NCI-H128 (cell line): ENCODE data around the gene PRR36.
A peak's percentile ranks its signal among the peaks of the same experiment; 100 is the strongest.

Experiments used
- DNase-seq: peaks from one replicate; lab custom pipeline; 2025; ENCODE audit not compliant: unreplicated experiment; lab: John Stamatoyannopoulos, UW

Gene PRR36

GRCh38 chr19:7848779-7849457 is 25.3 kb downstream of the PRR36 start:
- DNase-seq, result no peak

DNA sequence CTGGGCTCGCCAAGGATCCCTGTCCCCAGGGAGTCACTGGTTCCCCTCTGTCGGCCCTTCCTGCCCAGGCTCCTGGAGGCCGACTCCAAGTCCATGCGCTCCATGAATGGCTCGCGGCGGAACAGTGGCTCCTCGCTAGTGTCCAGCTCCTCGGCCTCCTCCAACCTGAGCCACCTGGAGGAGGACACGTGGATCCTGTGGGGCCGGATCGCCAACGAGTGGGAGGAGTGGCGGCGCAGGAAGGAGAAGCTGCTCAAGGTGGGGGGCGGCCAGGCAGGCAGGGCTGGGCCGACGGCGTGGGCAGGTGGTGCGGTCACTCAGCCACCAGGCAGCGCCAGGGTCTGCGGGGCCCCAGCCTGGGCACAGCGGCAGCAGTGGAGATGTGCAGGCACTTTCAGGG is 26.5 kb downstream of the PRR36 start:
- DNase-seq, result no peak

DNA sequence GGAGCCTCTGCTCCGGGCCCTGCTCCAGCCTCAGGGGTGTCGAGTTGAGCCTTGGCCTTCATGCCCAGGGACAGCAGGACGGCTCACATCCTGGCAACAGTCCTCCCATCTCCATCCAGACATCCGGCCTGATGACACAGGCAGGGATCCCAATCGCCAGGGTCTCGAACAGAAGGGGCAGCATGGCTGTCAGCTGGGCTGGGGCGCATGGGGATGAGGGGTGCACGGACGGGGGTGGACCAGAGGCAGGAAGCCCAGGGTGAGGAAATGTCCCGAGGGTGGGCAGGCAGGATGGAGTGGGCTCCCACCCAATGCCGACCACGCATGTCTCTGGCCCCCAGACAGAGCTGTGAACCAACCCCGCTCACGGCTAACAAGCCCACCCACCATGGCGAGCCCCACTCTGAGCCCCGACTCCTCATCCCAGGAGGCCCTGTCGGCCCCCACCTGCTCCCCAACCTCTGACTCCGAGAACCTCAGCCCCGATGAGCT is 28.0 kb downstream of the PRR36 start:
- DNase-seq, result no peak

DNA sequence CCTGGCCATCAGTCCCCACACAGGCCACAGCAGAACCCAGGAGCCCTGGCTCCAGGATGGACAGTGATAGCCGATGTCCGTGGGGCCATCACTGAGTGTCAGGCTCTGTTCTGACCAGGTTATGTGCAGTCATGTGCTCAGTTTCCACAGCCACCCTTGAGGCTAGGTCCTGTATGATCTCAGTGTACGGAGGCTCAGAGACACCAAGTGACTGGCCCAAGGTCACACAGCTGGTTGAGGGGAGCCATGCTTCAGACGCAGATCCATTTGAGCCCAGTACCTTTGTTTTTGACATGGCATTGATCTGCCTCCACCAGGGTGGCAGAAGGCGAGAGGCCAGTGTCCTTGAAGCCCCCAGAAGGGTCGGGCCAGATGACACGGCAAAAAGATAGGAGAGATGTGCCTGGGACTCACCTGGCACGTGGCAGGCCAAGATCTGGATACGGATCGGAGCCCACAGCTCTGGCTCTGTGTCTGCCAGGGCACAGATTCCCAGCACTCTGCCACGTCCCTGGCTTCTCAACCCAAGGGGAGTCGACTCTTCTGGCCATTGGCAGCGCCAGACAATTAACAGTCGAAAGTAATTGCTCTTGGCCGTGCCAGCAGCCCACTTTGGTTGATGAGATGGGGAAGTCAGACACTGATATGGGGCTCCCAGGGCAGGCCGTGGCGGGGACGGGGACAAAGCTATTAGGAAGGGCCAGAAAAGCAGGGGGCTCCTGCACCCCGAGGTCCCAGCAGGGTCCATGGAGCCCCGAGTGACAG is 28.6 kb downstream of the PRR36 start:
- no peak for DNase-seq

- no peak for DNase-seq
These were observed 29.2 kb downstream of the PRR36 start for GRCh38 chr19:7844951-7845350.

- no peak for DNase-seq
These were observed 29.8 kb downstream of the PRR36 start for GRCh38 chr19:7844405-7844804.

DNA sequence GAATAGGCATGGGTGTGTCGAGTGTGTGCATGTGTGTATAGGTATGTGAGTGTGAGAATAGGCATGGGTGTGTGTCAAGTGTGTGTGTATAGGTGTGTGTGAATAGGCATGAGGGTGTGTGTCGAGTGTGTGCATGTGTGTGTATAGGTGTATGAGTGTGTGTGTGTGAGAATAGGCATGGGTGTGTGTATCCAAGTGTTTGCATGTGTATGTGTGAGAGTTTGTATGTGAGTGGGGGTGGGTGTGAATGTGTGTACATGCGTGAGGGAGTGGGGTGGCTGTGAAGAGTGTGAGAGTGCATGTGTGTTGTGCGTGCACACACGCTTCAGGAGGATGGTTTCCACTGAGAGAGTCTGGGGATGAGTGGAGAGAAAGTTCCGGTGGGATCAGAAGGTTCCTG is 30.7 kb downstream of the PRR36 start:
- no peak for DNase-seq

- DNase-seq, result no peak
These were observed 31.4 kb downstream of the PRR36 start for GRCh38 chr19:7842661-7843294.

- no peak for DNase-seq
These were observed 32.2 kb downstream of the PRR36 start for GRCh38 chr19:7841751-7842660.

DNA sequence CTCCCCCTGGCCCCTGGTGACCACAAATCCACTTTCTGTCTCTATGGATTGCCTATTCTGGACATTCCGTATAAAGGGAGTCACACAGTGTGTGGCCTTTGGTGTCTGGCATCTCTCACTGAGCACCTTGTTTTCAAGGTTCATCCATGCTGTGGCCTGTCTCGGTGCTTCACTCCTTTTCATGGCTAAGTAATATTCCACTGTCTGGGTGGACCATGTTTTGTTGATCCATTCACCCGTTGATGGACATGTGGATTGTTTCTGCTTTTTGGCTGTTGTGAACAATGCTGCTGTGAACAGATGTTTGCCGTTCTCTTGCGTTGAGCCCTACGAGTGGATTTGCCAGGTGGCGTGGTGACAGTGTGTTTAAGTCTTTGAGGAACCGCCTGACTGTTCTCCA is 33.6 kb downstream of the PRR36 start:
- DNase-seq, result no peak

GRCh38 chr19:7839476-7839875 is 34.7 kb downstream of the PRR36 start:
- DNase-seq, result no peak

- no peak for DNase-seq
These were observed 40.7 kb downstream of the PRR36 start for GRCh38 chr19:7833225-7834099.

GRCh38 chr19:7832781-7833180 is 41.4 kb downstream of the PRR36 start:
- no peak for DNase-seq

DNA sequence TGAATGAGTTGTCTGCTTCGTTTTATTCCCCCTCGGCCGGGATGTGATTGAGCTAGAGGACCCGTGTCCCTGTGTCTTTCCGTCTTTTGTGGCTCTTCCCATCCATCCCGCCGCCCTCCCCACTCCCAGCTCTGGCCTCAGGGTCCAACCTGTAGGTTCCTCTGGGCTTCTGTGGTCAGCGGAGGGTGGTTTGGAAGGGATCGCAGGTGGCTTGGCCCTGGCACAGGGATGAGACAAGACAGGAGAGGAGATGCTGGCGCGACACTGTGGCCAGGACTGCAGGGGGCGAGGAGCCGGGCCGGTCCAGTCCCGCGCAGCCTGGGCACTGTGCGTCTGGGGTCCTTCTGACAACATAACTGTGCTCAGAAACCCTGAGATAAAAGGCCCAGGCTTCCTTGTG is 42.2 kb downstream of the PRR36 start:
- DNase-seq, result no peak

- DNase-seq, result no peak
These were observed 42.7 kb downstream of the PRR36 start for GRCh38 chr19:7831452-7831851.

DNA sequence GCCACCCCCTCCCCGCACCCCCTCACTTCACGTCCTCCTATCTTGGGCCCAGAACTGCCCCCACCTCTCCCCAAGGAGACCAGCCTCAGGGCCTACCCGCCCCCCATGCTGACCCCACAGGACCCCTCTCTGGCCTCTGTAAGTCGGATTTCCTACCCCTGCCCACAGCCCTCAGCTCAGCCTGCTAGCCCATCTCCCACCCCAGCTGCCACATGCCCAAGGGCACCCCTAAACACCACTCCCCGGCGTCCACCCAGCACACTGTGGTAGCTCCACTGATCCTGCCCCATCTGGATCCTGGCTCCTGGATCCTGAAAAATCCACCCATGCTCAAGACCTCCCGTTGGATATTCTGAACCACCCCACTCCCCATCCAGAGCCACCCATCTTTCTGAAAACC is 43.4 kb downstream of the PRR36 start:
- no peak for DNase-seq

DNA sequence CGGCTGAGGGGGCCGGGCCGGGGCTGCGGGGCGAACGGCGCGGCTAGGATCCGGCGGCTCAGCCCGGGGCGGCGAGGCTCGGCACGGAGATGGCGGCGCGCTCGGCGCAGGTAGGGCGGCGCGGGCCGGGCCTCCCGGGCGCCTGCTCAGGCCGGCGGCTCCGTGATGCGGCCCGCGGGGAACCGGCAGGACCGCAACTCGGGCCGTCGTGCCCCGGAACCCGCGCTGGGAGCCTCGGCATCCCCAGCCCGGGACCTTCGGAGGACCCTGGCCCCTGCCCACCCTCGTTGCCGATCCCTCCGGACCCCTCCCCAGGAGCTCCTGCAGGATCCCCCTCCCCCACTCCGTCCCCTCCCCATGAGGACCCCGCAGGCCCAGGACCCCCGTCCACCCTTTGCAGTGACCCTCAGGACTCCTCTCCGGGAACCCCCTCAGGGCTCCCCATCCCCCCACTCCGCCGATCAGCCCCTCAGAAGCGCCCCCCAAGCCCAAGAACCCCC is 43.9 kb downstream of the PRR36 start:
- no peak for DNase-seq

DNA sequence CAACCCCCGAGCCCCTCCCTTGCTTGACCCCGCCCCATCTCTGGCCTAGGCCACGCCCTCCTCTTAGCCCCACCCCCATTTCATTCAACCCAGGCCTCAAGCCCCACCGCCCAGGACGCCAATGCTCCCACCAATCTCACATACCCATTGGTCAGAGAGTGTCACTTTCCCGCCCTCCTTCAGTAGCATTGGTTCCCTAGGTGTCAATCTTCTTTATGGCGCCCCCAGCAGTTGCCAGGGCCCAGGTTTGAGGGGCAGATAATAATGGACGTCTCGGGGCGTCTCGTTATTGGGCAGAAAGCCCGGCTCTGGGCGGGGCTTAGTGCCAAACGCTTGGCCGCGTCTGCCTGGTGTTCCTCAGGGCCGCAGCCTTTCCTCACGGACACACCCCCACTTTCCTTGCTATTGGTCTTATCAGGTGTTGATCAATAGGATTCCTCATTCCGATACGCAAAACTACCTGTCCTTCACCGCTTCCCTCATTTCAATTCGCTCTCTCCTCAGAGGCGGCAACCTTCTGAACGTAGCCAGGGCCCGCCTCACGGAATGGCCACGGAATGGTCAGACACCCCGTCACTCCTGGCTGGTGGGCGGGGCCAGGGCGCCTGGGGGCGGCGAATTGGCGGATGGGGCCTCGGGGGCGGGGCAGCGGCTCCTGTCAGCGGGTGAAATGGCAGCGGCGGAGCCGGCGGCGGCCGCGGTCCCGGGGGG is 44.5 kb downstream of the PRR36 start, which contains the start of gene EVI5L:
TSS of gene EVI5L (plus strand) at position 658 of the 711 bp plus-strand sequence. CDS start 16,325 bp downstream, outside the sequence.
- peak; percentile 100 for DNase-seq

- no peak for DNase-seq
These were observed 45.0 kb downstream of the PRR36 start for GRCh38 chr19:7829166-7829520.
